Smooth muscle cell of the umbilical artery (primary cell): Measurements from ENCODE around the gene CAPN15. TPM values are rescaled to one million over a fixed set of nuclear protein-coding genes. Genes with fewer than 3 reads are reported as not detected.

Experiments used
- total RNA-seq: library from RNA; depleted of rRNA; stranded (reverse); fragments of >200 nt; gene quantifications from 2 replicates; pipeline ENCODE4 v1.2.3, GENCODE V29; 2014

The CAPN15 gene
- 26.7 and 52.6 TPM in 2 replicates for total RNA-seq

GRCh38 chr16:527015-527903, at the start of gene CAPN15:
CAPN15 (plus strand) TSS chr16:527712; CDS start chr16:546839, 19,127 bp downstream.

GRCh38 chr16:560204-560700, 32.7 kb downstream of the CAPN15 start, which contains the start of gene PRR35:
PRR35 (plus strand) TSS chr16:560394; CDS start chr16:563295, 2,901 bp downstream.

GRCh38 chr16:566475-567372, 39.2 kb downstream of the CAPN15 start, which contains the start of gene NHLRC4:
NHLRC4 (plus strand) TSS chr16:567005; CDS start chr16:568048, 1,043 bp downstream.

GRCh38 chr16:569445-570254, 42.1 kb downstream of the CAPN15 start, which contains the start of gene PIGQ:
PIGQ (plus strand) TSS chr16:569968; CDS start chr16:574075, 4,107 bp downstream.

GRCh38 chr16:589658-590187, 62.2 kb downstream of the CAPN15 start, which contains the start of gene RAB40C:
RAB40C (plus strand) TSS chr16:590066; CDS start chr16:590292, 226 bp downstream.

Other genes with a start within 250 kb of the CAPN15 start
- 0.28 and 1.5 TPM in 2 replicates for gene ARHGDIG, start 247.1 kb upstream of the CAPN15 start, total RNA-seq
- gene PDIA2, start 244.5 kb upstream of the CAPN15 start, total RNA-seq: 0.51 and 2.4 TPM in 2 replicates
- 16.6 and 30.8 TPM in 2 replicates for gene AXIN1, start 175.0 kb upstream of the CAPN15 start, total RNA-seq
- 51.7 and 69.3 TPM in 2 replicates for gene MRPL28, start 157.2 kb upstream of the CAPN15 start, total RNA-seq
- 59.7 and 107 TPM in 2 replicates for gene PGAP6, start 145.7 kb upstream of the CAPN15 start, total RNA-seq
- 63.2 and 80.6 TPM in 2 replicates for gene NME4, start 130.5 kb upstream of the CAPN15 start, total RNA-seq
- gene DECR2, start 125.8 kb upstream of the CAPN15 start, total RNA-seq: 7.1 and 11.8 TPM in 2 replicates
- 18.7 and 32.6 TPM in 2 replicates for gene RAB11FIP3, start 102.1 kb upstream of the CAPN15 start, total RNA-seq
- gene PRR35, start 32.7 kb downstream of the CAPN15 start, total RNA-seq: not detected in 2 replicates
- gene NHLRC4, start 39.3 kb downstream of the CAPN15 start, total RNA-seq: 0.97 and 1.5 TPM in 2 replicates
- 25.8 and 26.2 TPM in 2 replicates for gene PIGQ, start 42.3 kb downstream of the CAPN15 start, total RNA-seq
- gene RAB40C, start 62.4 kb downstream of the CAPN15 start, total RNA-seq: 11.3 and 15.8 TPM in 2 replicates
- gene WFIKKN1, start 103.3 kb downstream of the CAPN15 start, total RNA-seq: under 0.01 and 0.46 TPM in 2 replicates
- gene METTL26, start 108.6 kb downstream of the CAPN15 start, total RNA-seq: 69.5 and 83.7 TPM in 2 replicates
- 10.3 and 22.3 TPM in 2 replicates for gene MCRIP2, start 114.1 kb downstream of the CAPN15 start, total RNA-seq
- 11.0 and 19.6 TPM in 2 replicates for gene WDR90, start 121.7 kb downstream of the CAPN15 start, total RNA-seq
- 32.7 and 66.1 TPM in 2 replicates for gene RHOT2, start 140.4 kb downstream of the CAPN15 start, total RNA-seq
- 4.6 and 6.5 TPM in 2 replicates for gene RHBDL1, start 148.0 kb downstream of the CAPN15 start, total RNA-seq
- gene STUB1, start 152.7 kb downstream of the CAPN15 start, total RNA-seq: 95.6 and 120 TPM in 2 replicates
- gene JMJD8, start 156.6 kb downstream of the CAPN15 start, total RNA-seq: 35.6 and 39.6 TPM in 2 replicates
- gene WDR24, start 162.7 kb downstream of the CAPN15 start, total RNA-seq: 5.3 and 7.9 TPM in 2 replicates
- gene FBXL16, start 178.1 kb downstream of the CAPN15 start, total RNA-seq: 0.28 and 0.59 TPM in 2 replicates
- gene METRN, start 187.4 kb downstream of the CAPN15 start, total RNA-seq: 75.4 and 85.8 TPM in 2 replicates
- gene ANTKMT, start 193.4 kb downstream of the CAPN15 start, total RNA-seq: 19.4 and 39.8 TPM in 2 replicates
- 2.1 and 4.9 TPM in 2 replicates for gene CCDC78, start 198.7 kb downstream of the CAPN15 start, total RNA-seq
- 18.7 and 19.6 TPM in 2 replicates for gene HAGHL, start 199.4 kb downstream of the CAPN15 start, total RNA-seq
- 21.5 and 28.8 TPM in 2 replicates for gene CIAO3, start 213.3 kb downstream of the CAPN15 start, total RNA-seq
- not detected in 2 replicates for gene MSLN, start 233.0 kb downstream of the CAPN15 start, total RNA-seq